ENCODE results near the gene ARIH1.

Gene ARIH1

DNA sequence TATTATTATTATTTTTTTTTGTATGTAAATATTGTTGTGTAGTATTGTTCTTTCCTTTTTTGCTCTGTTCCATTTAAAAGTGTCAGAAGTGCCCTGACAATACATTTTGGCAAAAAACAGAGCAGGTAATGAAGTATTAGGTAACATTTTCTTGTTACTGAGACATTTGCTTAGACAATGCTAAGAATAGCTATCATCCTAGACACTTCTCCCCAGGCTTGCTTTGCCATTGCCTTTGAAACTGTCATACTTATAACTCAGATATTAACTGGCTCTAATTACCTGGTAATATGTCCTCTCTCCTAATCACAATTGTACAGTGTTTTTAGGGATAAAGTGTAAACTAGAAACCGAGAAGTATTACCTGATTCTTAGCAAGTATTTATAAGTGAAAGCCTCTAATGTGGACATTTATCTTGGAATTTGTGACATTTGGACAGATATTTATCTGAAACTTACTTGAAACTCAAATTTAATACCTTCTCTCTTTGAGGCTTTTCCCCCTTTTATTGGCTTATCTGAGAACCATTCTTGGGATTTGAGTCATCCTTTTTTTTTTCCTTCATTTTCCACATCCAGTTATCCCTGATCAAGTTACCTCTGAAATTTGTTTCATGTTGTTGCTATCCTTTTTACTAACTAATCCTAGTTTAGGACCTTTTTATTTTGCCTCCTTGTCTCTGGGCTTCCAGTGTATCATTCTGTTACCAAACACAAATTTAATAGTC is 13.1 kb downstream of the ARIH1 start:
- DNase-seq = no peak

DNA sequence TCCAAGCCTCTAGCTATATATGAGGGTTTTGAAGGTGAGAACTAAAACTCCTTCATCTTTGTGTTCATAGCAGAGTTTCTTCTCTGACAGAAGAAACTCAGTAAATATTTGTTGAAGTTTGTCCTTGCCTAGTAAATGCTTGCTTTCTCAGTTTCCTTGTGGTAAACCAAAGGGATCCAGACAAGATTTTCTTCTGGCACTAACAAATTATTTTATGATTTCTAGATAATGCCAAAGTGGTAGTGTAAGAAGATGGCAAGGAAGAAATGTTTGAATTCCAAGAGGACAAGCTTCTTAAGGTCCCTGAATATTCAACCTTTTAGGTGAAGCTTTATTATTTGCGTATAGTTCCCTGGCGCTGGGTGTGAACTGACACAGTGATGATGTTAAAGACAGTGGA is 14.4 kb downstream of the ARIH1 start:
- no peak for DNase-seq

DNA sequence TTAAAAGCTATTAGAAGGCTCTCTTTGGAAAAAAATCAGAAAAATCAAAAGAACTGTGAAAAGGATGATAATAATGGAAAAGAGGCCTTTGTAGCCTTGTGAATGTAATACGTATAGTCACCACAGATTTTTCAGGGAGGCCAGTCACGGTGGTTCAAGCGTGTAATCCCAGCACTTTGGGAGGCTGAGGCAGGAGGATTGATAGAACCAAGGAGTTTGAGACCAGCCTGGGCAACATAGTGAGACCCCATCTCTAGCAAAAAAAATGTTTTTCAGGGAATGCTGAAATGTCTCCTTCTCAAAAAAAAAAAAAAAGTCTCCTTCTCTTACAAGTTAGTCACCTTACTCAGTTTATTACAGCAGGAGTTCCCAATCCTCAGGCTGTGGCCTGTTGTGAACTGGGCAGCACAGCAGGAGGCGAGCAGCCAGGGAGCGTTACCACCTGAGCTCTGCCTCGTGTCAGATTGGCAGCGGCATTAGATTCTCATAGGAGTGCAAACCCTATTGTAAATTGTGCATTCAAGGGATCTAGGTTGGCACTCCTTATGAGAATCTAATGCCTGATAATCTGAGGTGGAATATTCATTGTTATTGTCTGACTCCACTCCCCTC is 15.9 kb downstream of the ARIH1 start:
- DNase-seq = no peak

DNA sequence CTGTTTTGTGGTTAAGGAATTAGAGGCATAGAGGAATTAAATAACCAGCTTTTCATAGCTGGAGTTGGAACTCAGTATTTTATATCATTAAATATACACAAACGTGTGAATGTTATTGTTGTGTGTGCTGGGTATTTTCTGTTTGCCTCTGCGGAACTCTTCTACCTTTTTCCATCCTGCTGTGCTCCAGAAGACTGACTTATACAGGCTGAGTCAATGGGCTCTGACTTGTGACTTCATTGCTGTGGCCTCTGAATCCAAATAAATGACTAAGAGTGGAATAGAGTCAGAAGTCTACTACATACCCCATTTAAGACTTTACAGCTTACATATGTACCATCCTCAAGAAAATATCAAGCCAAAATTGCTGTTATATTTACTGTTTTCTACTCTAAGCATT is 17.6 kb downstream of the ARIH1 start:
- DNase-seq = no peak

DNA sequence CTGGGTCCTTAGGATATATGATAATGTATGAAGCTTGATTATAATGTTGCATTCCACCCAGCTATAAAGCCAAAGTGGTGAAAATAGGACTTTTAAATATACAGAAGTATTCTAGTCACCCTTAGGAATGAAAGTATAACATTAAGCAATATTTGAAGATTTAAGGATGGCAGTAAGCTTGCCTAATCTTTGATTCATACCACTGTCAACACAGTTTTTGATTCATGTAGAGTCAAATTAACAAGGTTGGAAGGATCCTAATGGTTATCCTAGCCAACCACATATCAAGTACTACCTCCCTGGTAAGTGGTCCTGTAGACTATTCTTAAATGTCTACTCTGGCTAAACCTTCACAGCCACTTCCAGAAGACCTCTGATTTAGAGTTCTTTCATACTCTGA is 18.6 kb downstream of the ARIH1 start:
- DNase-seq = no peak

DNA sequence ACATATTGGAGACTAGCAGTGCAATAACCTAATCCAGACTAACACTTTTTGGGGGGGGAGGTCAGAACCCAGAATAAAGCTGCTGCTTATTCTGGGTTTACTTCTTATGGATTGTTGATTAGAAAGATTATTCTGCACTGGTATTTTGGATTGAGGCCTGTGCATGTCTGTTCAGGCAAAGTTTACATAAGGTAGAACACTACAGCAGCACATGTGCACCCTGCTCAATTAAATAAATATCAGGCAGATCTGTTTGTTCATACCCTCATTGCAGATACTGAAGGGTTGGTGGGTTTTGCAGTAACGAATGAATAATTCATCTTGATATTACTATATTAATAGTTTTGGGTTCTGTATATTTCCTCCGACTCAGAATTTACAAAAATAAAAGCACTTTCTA is 19.1 kb downstream of the ARIH1 start:
- no peak for DNase-seq

DNA sequence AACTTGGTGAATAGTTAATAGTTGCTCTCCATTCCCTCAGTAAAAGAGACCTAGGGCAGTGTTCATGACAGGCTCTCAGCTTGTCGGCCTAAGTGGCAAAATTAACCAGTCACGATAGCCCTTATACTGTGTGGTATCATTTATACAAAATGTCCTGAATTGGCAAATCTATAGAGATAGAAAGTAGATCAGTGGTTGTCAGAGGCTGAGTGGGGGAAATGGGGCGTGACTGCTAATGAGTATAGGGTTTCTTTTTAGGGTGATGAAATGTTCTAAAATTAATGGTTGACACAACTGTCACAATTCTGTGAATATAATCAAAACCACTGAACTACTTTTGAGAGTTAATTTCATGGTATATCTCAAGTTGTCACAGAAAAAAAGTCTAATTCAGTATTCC is 20.9 kb downstream of the ARIH1 start:
- DNase-seq = no peak

DNA sequence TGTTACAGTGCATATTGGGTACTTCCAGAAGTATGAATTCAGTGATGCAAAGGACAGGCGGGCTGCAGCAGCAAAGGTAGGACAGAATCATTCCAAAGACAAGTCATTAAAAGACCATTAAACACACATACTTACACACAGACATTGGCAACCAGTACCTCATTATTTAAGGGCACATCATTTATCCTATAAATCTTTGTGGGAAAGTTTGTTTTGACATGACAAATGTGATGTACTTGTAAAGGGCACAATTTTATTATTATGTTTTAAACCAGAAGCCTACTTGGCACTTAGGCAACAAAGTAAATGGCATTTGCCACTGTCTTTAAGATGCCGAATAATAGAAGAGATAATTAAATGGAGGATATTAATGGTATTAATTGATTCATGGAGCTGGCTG is 22.7 kb downstream of the ARIH1 start:
- DNase-seq = no peak

DNA sequence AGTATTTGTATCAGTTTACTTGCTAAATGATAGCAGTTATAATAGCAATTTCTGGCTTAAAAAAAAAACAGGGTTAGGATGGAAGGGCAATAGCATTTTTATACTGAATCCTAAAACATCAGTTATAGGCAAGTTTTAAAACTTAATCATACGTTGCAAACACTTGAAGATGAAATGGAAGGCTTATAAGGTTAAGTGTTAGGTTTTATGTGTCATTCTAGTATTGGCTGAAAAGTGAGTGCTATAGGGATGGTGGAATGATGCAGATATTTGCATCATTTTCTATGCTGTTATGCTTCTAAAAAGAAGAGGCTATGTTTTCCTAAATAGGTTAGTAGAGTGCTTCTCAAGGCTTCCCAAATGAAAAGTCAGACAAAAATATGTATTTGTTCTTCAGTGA is 23.3 kb downstream of the ARIH1 start:
- no peak for DNase-seq

DNA sequence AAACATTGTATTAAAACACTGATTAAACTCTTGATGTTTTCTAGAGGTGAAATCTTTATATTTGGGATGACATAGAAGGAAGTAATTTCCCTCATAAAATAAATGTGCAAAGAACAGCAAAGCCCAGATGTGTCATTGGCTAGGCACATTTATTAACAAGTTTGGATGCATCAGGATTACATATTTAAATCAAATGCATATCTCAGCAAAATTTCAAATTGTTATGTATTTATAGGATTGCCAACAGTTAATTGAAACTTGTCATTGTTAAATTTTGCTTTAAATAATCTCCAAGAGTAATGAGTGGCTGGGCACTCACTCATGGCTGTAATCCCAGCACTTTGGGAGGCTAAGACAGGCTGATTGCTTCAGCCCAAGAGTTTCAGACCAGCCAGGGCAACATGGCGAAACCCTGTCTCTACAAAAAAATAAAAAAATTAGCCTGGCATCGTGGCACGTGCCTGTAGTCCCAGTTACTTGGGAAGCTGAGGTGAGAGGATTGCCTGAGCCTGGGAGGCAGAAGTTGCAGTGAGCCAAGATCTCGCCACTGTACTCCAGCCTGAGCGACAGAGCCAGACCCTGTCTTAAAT is 28.2 kb downstream of the ARIH1 start:
- no peak for DNase-seq

DNA sequence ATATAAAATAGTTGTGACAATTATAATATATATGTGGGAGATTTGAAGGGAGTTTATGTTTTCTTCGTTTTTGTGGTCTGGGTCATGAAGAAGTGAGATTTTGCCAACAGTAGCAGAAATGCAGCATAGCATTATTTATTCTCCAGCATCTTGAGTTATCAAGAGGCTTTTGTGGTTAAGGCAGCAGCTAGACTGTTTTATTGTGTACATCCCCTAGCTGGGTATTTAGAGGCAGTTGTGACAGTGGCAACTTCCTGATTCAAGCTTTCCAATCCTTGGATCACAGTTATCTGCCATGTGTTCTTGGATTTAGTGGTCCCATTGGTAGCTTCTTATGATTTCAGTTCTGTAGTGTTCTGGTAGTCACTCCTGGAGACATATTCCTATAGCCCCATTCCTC is 29.0 kb downstream of the ARIH1 start:
- DNase-seq = no peak

DNA sequence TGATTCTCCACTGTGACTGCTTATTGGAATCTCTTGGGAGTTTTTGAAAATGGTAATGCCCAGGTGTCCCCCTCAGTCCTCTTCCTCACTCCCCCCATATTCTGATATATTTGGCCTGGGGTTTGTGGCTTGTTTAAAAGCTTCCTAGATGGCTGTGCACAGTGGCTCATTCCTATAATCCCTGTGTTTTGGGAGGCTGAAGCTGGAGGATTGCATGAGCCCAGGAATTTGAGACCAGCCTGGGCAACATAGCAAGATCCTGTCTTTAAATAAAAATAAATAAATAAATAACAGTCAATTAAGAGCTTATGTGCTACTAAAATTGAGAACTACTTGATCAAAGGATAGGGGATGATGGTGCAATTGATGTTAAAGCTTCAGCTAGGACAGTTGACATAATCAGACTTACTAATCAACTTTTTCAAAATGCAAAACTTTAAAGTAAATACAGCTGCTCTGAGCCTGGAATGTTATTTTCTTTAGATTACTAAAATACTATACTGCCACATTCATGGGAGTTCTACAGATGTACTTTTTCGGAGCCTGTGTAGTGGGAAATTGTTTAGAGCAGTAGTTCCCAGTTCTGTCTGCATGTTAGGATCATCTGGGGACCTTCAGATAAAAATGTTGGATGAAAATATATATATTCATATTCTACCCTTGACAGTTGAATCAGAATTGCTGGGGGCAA is 33.4 kb downstream of the ARIH1 start:
- DNase-seq = no peak

DNA sequence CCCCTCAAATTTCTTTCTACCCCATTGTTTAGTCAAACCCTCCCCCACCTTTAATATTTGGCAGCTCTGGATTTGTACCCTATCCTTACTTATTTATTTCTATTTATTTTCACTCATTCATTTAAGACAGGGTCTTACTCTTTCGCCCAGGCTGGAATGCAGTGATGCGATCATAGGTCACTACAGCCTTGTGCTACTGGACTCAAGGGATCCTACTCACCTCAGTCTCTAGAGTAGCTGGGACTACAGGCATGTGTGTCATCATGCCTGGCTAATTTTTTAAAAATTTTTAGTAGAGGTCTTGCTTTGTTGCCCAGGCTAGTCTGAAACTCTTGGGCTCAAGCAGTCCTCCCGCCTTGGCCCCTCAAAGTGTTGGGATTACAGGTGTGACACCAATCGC is 35.4 kb downstream of the ARIH1 start:
- DNase-seq = no peak

DNA sequence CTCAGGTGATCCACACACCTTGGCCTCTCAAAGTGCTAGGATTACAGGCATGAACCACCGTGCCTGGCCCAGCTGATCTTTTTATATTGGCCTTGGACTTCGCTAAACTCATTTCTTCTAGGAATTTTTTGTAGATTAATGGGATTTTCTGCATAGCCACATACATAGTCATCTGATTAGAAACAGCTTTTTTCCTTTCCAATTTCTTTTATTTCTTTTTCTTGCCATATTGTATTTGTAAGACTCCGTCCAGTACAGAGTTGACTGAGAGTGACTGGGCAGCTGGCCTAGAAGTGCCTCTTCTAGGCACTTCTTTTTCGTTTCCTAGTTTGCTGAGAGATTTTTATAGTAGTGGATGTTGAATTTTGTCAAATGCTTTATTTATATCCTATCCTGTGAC is 37.4 kb downstream of the ARIH1 start:
- DNase-seq = no peak

DNA sequence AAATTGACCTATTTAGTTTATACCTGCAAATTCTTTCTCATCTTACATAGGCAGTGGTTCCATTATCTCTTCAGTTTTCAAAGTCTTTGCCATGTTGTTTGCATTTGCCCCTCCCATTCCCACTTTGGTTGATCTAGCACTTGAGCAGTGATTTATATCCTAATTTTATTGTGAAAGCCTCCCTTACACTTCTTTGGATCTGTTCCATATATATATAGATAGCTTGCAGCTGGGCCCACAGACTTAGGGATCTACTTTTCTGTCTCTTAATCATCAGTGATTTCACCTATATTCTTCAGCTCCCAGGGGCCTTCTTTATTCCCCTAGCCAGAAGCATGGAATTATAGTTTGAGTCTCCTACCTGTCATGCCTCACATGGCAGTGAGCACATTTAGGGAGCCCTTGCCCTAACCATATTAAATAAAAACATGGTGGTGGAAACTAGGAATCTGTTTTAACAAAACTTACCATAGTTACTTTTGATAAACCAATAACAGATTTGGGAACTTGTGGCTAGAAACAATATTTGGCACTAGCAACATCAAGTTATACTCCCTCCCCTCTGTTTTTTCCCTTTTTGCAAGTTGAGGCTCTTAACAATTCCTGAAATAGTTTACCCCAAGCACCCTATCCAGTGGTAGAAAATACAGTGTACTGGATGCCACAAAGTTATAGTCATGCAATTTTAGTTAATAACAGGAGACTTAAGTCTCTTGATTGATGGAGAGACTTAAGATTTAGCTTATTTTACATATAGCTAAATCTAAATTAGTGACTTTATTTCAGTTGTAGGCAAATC is 41.7 kb downstream of the ARIH1 start:
- DNase-seq = no peak

DNA sequence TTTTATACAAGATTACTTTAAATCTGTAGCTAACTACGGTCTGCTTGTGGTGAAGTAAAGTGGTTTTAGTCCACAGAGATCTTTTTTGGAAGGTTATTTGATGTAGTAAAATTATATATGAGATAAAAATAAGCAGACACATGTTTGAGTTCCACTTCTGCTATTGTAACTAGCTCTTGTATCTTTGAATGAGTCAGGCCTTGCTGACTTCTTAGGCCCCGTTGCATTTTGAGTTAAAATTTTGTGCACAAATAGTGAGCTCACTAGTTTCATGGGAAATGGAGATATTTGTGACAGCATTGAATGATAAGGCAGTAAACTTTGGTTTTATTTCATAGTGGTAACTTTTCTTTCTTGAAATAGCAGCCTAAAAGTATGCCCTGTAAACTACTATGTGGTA is 42.6 kb downstream of the ARIH1 start:
- no peak for DNase-seq

DNA sequence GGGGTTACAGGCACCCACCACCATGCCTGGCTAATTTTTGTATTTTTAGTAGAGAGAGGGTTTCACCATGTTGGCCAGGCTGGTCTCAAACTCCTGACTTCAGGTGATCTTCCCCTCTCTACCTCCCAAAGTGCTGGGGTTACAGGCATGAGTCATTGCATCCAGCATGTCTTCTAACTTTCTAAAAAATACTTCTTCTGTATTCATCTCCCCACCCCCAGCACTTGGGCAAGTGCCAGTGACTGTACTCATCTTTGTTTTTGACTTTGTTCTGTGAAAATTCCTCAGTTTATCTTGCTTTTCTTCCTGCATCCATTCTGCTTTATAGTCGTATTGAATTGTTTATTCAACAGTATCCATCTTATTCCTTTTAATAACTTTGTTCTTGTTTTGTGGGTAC is 47.6 kb downstream of the ARIH1 start:
- DNase-seq = no peak

DNA sequence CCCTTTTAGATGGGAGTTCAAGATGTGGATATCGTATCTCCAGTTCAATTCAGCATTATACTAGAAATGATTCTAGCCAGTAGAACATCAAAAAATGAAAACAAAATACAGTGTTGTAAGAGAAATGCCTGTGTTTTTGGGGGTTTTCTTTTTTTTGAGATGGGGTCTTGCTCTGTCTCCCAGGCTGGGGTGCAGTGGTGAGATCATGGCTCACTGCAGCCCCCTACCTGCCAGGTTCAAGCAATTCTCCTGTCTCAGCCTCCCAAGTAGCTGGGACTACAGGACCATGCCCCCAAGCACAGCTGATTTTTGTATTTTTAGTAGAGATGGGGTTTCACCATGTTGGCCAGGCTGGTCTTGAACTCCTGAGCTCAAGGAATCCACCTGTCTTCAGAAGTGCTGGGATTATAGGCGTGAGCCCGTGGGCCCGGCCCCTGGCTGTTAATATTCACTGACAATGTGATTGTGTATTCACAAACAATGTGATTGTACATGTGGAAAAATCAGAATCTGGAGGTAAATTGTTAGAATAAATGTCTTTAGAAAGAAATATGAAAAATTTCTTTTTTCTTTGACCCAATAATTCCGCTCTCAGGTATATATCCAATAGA is 59.0 kb downstream of the ARIH1 start:
- no peak for DNase-seq

DNA sequence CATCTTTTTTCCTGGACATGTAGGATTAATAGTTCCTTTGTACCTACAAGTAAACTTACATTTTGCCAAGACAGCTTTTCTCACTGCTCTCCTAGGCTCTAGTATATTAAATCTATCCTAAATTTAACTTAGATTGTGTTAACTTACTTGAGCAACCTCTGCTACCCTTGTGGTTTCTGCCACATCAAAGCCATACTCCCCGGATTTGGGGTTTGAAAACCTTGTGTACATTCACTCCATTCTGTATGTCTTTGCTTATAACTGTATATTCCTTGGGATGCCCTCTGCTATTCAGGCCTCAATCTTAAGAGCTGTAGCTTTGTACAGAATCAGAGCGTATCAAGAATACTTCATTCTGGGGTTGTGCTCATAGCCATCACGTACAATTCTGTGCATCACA is 60.4 kb downstream of the ARIH1 start:
- DNase-seq = peak; percentile 47

DNA sequence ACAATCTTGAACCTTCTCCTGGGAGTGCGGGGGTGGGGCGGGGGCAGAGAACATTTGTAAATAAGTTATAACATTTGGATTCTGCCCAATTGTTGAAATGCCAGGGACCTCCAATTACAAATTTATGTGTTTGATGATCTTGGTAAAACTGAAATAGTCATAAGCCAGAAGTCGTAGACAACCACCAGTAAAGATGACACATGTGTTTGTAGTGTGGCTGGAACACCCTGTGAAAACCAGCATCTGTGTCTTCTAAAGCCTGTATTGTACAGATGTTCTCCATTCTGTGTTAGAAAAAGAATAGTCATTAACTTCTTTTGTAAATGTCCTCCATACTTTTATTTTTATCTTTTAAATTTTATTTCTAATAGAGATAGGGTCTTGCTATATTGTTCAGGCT is 61.8 kb downstream of the ARIH1 start:
- no peak for DNase-seq

DNA sequence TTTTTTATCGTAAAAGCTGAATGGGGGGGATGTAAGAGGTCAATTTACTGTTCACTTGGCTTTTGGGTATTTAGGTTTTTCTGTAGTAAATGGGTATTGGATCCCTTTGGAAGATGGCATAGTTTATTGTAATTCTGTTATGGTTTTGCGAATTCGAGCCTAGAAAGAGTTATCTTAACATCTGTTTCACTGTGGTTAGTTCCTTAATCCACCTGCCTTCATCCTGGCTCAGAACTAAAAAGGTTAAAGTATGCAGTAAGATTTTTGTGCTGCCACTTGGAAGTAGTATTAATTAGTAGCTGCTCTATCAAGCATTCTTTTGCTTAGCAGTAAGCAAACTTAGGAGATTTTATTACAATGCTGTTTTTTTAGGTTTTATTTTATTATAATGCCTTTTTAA is 62.4 kb downstream of the ARIH1 start:
- no peak for DNase-seq

DNA sequence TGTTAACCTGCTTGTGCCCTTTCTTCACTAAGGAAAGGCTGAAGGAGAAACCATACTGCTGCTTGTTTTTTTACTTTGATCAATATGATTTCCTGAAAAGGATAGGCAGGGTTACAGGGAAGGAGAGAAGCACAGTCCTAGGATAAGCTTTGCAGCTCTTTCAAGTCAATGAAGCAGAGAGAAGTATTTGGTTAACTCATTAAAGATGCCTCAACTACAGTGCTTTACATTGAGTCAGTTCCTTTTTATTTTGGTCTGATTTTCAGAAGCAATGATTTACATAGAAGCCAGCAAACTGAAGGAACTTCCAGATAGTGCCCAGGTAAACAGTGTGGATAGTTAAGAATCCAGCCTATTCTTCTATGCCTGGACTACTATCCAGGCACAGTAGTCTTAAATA is 64.8 kb downstream of the ARIH1 start:
- DNase-seq = no peak
